ENCODE data around the gene MAP3K7CL. TPM values are rescaled to one million over a fixed set of nuclear protein-coding genes. Genes with fewer than 3 reads are reported as not detected.

MAP3K7CL gene
- total RNA-seq, 1 donor from 2014 or later = 5.8 TPM

DNA sequence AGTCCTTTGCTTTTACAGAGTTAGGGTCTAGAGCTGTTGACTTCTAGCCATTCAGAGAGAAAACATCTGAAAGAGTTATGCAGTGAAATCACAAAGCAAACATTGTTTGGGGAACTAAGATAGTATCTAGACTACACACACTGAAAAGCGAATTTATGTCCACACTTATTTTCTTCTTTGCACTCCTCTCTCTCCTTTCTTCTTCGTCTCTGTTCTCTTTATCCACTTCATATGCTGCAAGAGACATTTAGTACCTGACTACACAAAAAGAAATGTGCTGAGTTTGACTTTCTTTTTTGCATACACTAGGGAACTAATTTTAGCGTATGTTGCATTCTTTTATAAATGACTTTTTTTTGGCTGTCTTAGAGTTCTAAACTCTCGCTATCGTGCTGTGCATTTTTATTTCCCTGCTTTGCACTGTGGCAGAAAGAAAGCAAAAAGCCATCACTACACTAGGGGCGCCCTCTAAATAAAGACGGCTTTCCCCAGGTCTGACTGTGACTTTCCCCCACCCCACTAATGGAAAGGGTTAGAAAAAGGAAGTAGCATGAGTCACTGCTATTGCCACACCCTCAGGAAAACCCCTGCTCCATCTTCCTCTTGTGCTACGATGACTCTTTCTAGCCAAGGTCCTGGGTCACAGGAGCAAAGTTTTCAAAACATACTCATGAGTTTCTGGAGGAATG, 65.7 kb downstream of the MAP3K7CL start:
- peak; percentile 65 for DNase-seq (ENCODE audit: low spot score)

DNA sequence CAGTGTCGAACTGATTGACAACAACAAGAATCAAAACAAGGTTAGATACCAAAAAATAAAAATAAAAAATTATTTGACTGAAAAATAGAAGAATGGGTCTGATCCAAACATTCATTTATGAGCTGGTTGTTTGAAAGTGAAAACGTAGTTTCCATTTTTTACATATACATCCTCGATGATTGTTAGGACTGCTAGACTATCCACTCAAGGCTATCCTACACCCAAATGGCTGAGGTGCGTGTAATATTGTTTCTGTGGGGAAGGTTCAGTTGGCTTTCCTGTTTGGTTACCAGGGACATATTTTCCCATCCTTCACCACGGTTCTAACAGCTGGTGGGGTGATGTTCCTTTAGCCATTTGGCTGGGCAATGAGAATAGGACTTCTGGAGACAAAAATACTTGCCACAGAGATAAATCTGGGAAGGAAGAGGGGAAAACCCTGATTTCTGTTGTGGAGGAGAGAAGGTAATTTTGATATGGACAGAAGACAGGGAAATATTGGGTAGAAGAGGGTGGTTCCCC, 66.3 kb downstream of the MAP3K7CL start:
- DNase-seq (ENCODE audit: low spot score) = no peak

DNA sequence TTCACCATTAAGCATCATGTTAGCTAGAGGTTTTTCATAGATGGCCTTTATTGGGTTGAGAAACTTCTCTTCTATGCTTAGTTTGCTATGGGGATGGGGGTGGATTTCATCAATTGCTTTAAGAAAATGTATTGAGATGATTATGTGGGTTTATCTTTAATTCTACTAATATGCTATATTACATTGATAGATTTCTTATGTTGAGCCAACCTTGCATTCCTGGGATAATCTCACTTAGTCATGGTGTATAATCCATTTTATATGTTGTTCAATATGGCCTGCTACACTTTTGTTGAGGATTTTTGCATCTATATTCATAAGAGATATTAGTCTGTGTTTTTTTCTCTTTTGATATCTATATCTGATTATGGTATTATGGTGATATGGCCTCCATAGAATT, 70.7 kb downstream of the MAP3K7CL start:
- no peak for DNase-seq (ENCODE audit: low spot score)

GRCh38 chr21:29205009-29205408, 74.6 kb downstream of the MAP3K7CL start:
- no peak for DNase-seq (ENCODE audit: low spot score)

GRCh38 chr21:29205988-29206387, 75.5 kb downstream of the MAP3K7CL start:
- DNase-seq (ENCODE audit: low spot score) = no peak

GRCh38 chr21:29206445-29206844, 76.0 kb downstream of the MAP3K7CL start:
- no peak for DNase-seq (ENCODE audit: low spot score)

DNA sequence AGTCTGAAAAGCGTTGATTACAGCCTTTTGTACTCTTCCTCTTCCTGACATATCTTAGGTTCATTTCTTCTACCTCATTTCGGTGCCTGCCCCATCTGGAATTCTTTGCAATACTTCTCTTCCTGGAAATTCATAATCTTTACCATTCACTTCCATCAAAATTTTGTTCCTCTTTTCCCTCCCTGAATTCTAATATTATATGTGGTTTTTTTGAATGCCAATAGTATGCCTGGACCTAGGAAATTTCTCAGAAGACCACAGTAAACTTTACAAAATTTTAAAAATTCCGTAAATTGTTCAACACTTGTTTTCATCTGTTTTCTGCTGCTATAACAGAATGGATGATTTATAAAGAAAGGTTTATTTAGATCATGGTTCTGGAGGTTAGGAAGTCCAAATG, 76.8 kb downstream of the MAP3K7CL start:
- no peak for DNase-seq (ENCODE audit: low spot score)

- no peak for DNase-seq (ENCODE audit: low spot score)
Observed at GRCh38 chr21:29208044-29208681, 77.7 kb downstream of the MAP3K7CL start.

DNA sequence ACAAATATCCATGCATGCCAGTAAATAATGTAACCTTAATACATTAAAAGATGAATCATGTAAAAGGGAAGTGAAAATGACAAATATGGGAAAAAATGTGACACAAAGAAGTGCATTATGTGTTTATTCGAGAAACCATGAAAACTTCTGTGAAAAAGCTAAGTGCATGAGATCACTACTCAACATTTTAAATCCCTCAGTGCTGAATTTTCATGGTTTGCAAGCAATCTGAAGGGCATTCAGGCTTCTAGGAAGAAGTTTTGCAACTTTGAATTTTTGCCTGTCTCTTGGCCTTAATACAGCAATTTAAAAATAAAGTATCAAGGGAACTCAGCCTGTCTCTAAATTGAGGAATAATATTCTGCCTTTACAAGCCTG, 78.2 kb downstream of the MAP3K7CL start:
- DNase-seq (ENCODE audit: low spot score) = no peak

- no peak for DNase-seq (ENCODE audit: low spot score)
Observed at GRCh38 chr21:29209696-29210095, 79.3 kb downstream of the MAP3K7CL start.

GRCh38 chr21:29211205-29211604, 80.8 kb downstream of the MAP3K7CL start:
- no peak for DNase-seq (ENCODE audit: low spot score)

DNA sequence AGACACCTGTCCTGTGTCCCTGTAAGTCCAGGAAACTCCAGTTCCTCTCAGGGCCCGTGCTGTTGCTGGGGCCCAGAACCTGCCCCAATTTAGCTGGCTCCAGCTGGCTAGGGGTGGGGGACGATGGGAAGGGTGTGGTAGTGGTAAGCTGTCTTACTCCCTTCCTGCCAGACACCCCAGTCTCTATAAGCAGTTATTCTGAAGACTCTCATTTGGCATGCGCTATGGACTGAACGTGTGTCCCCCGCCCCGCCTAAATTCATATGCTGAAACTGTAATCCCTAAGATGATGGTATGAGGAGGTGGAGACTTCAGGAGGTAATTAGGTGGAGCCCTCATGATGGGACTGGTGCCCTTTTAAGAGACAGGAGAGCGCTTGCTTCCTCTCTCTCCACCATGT, 82.0 kb downstream of the MAP3K7CL start:
- DNase-seq (ENCODE audit: low spot score) = no peak

DNA sequence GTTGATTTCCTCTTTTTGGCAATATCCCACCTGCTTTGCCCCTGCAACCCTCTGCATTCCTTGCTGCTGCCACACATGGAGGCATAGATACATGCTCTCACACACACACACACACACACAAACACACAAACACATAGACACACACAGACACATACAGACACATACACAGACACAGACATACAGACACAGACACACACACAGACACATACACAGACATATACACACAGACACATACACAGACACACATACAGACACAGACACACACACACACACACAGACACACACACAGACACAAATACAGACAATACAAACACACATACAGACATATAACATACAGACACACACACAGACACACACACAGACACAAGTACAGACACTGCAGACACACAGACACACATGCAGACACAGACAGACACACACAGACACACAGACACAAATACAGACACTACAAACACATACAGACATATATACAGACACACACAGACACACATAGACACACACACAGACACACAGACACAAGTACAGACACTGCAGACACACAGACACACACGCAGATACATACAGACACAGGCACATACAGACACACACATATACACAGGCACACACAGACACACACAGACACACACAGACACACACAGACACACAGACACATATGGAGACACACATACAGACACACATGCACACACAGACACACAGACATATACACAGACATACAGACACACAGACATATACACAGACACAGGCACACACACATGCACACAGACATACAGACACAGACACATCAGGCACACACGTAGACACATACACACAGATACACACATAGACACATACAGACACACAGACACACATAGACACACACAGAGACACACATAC, 83.3 kb downstream of the MAP3K7CL start:
- no peak for DNase-seq (ENCODE audit: low spot score)

DNA sequence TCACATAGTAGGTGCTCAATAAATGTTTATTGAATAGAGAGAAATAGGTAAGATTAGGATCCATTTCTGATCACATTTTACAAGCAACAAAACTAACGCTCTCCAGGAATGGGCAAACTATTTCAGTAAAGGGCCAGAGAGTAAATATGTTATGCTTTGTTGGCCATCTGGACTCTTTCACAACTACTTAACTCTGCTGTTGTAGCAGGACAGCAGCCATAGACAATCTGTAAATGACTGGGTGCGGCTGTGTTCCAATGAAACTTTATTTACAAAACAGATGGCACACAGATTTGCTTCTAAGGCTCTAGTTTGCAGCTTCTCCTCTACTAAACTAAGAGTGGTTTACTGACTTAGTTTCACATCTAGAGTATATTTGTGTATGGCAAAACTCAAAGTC, 85.3 kb downstream of the MAP3K7CL start:
- no peak for DNase-seq (ENCODE audit: low spot score)

GRCh38 chr21:29217818-29218291, 87.4 kb downstream of the MAP3K7CL start:
- no peak for DNase-seq (ENCODE audit: low spot score)

GRCh38 chr21:29218749-29219148, 88.3 kb downstream of the MAP3K7CL start:
- DNase-seq (ENCODE audit: low spot score) = no peak

DNA sequence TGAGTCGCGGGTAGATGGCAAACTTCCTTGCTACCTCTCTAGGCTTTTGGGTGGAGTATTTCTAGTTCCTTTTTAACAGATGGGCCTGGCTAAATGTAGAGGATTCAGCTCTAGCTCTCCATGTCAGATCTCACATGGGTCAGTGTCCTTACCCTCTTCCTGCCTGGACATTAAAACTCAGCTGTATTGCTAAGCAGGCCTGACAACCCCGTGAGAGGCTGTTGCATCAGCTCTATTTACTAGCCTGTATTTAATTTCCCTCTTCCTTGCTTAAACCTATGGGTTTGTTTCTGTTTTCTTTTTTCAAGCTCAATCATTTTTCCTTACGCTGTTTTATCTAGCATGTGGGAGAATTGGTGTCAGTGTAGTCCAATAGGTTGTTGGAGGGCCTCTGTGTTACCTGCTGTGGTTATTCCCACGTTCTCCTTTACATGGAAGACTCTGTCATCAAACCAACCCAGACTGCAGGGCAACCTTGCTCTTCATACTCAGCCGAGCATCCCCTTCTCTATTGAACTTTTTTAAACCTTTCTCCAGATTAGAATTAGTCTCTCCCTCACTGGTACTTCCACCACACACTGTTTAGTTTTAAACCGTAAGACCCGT, 88.8 kb downstream of the MAP3K7CL start:
- no peak for DNase-seq (ENCODE audit: low spot score)

DNA sequence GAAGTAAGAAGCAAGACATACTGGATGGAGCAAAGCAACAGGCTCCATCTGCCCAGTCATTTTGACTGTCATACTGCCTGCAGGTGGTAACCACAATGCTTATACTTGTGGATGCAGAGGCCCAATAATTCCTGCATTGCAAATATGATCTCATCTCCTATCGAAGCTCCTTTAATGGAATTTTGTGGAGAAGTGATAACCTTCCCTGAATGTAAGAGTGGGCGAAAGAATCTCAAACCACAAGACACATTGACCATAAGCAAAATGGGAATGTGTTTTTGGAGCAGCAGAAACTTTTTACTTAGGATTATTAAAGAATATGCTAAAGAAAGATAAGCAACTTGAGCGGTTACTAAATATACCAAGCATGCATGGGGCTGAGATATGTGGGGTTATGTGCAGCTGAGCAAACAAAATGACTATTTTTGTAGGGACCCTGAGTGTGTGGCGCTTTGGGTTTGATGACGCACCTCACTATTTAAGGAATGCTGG, 90.9 kb downstream of the MAP3K7CL start:
- no peak for DNase-seq (ENCODE audit: low spot score)

DNA sequence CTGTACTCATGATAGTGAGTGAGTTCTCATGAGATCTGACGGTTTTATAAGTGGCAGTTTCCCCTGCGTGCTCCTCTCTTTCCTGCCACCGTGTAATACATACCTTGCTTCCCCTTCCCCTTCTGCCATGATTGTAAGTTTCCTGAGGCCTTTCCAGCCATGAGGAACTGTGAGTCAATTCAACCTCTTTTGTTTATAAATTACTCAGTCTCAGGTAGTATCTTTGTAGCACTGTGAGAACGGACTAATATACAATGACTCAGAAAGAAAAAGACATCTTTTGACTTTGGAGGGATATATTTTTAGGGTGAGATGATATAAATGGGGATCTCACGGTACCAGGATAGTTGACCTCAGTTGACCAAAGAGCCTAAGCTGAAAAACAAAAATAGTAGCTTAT, 93.6 kb downstream of the MAP3K7CL start:
- no peak for DNase-seq (ENCODE audit: low spot score)
